NCI-H510A treated with DMSO at 0.1 percent for 48 hours (cell line): ENCODE results near the gene COL21A1.
"Not testable (repeated sequence)": the region's sequence is repeated elsewhere in the genome, so short reads cannot be mapped to it uniquely, and the experiment has no call there.

Source experiments
- DNase-seq: peaks from one replicate; lab custom pipeline; 2025; lab: John Stamatoyannopoulos, UW

COL21A1 gene

GRCh38 chr6:56048601-56049000 lies 198.8 kb downstream of the COL21A1 start:
- no peak for DNase-seq

- no peak for DNase-seq
Measured at GRCh38 chr6:56047931-56048540, 199.3 kb downstream of the COL21A1 start.

GRCh38 chr6:56046576-56046975 lies 200.8 kb downstream of the COL21A1 start:
- DNase-seq: no peak

- no peak for DNase-seq
Measured at GRCh38 chr6:56043761-56044160, 203.6 kb downstream of the COL21A1 start.

GRCh38 chr6:56043076-56043475 lies 204.3 kb downstream of the COL21A1 start:
- DNase-seq: no peak

GRCh38 chr6:56041591-56041990 lies 205.8 kb downstream of the COL21A1 start:
- no peak for DNase-seq

GRCh38 chr6:56040889-56041301 lies 206.5 kb downstream of the COL21A1 start:
- DNase-seq: no peak

- no peak for DNase-seq
Measured at GRCh38 chr6:56040223-56040622, 207.2 kb downstream of the COL21A1 start.

- no peak for DNase-seq
Measured at GRCh38 chr6:56038764-56039163, 208.6 kb downstream of the COL21A1 start.

- DNase-seq: no peak
Measured at GRCh38 chr6:56037601-56038000, 209.8 kb downstream of the COL21A1 start.

- no peak for DNase-seq
Measured at GRCh38 chr6:56036916-56037600, 210.3 kb downstream of the COL21A1 start.

GRCh38 chr6:56033401-56033800 lies 214.0 kb downstream of the COL21A1 start:
- no peak for DNase-seq

- DNase-seq: no peak
Measured at GRCh38 chr6:56032715-56033260, 214.6 kb downstream of the COL21A1 start.

- no peak for DNase-seq
Measured at GRCh38 chr6:56027865-56028264, 219.5 kb downstream of the COL21A1 start.

- no peak for DNase-seq
Measured at GRCh38 chr6:56026455-56027180, 220.8 kb downstream of the COL21A1 start.

- no peak for DNase-seq
Measured at GRCh38 chr6:56025795-56026194, 221.6 kb downstream of the COL21A1 start.

GRCh38 chr6:56024931-56025330 lies 222.4 kb downstream of the COL21A1 start:
- no peak for DNase-seq

GRCh38 chr6:56023829-56024228 lies 223.6 kb downstream of the COL21A1 start:
- no peak for DNase-seq

GRCh38 chr6:56022678-56023077 lies 224.7 kb downstream of the COL21A1 start:
- DNase-seq: no peak

- no peak for DNase-seq
Measured at GRCh38 chr6:56021943-56022342, 225.4 kb downstream of the COL21A1 start.

- DNase-seq: no peak
Measured at GRCh38 chr6:56019973-56020372, 227.4 kb downstream of the COL21A1 start.

GRCh38 chr6:56017198-56017597 lies 230.2 kb downstream of the COL21A1 start:
- no peak for DNase-seq

GRCh38 chr6:56014039-56014438 lies 233.3 kb downstream of the COL21A1 start:
- DNase-seq: not testable (repeated sequence)
